ENCODE measurements around the gene ARL15. TPM values are rescaled to one million over a fixed set of nuclear protein-coding genes. Genes with fewer than 3 reads are reported as not detected.

ARL15 gene
- total and polyA plus RNA-seq, 7 donors: 11.7 to 30.7 (median 16.6) TPM

GRCh38 chr5:53908757-53909156 lies 401.6 kb downstream of the ARL15 start:
- Histone ChIP-seq H3K4me3 (no peak overlapping the region), H3K4me1 (no peaks in the 10 kb centered on the region), H3K9me3 (no peaks in the 10 kb centered on the region), H3K27ac (no peak overlapping the region), H3K27me3 (no peaks in the 10 kb centered on the region), H3K36me3 (no peaks in the 10 kb centered on the region)
- no peak for DNase-seq
- intact Hi-C loops (cut with DNase I): no loop called here
- TF ChIP-seq POLR2A (IDR thresholded peaks at IDR 0.05) (no peak), POLR2AphosphoS5 (IDR thresholded peaks at IDR 0.05) (no peak), EP300 (IDR thresholded peaks at IDR 0.05) (no peak), CTCF (IDR thresholded peaks at IDR 0.05) (no peak)
- WGBS, 2 donors: 92 to 96% methylated on average over 2 of the region's 2 CpGs

GRCh38 chr5:53907827-53908226 lies 402.5 kb downstream of the ARL15 start:
- H3K36me3 ChIP-seq: no peaks in the 10 kb centered on the region
- no peaks in the 10 kb centered on the region for H3K27me3 ChIP-seq
- H3K4me1 ChIP-seq: no peaks in the 10 kb centered on the region
- no peak for DNase-seq
- H3K4me3 ChIP-seq: no peak overlapping the region
- no peak overlapping the region for H3K27ac ChIP-seq
- peaks cover 0 to under 1% (median 0%) of the 10 kb centered on the region in 4 donors for H3K9me3 ChIP-seq
- 95% methylated on average over 3 of the region's 3 CpGs for WGBS, 2 donors
- intact Hi-C loops (cut with DNase I): no loop called here
- no peak for TF ChIP-seq EP300 (IDR thresholded peaks at IDR 0.05)
- TF ChIP-seq POLR2AphosphoS5 (IDR thresholded peaks at IDR 0.05): no peak
- TF ChIP-seq POLR2A (IDR thresholded peaks at IDR 0.05): no peak
- TF ChIP-seq CTCF (IDR thresholded peaks at IDR 0.05): no peak

GRCh38 chr5:53906736-53907135 lies 403.6 kb downstream of the ARL15 start:
- Histone ChIP-seq H3K4me1 (no peaks in the 10 kb centered on the region), H3K36me3 (no peaks in the 10 kb centered on the region), H3K9me3 (peaks cover 0 to 2% (median 0%) of the 10 kb centered on the region in 4 donors), H3K27ac (no peak overlapping the region), H3K4me3 (no peak overlapping the region), H3K27me3 (no peaks in the 10 kb centered on the region)
- DNase-seq: no peak
- 98 to 100% methylated on average over 1 of the region's 1 CpG for WGBS, 2 donors
- intact Hi-C loops (cut with DNase I): no loop called here
- TF ChIP-seq CTCF (IDR thresholded peaks at IDR 0.05) (no peak), POLR2AphosphoS5 (IDR thresholded peaks at IDR 0.05) (no peak), POLR2A (IDR thresholded peaks at IDR 0.05) (no peak), EP300 (IDR thresholded peaks at IDR 0.05) (no peak)

- intact Hi-C loops (cut with DNase I): no loop called here
- Histone ChIP-seq H3K9me3 (peaks cover 0 to 2% (median 0%) of the 10 kb centered on the region in 4 donors), H3K4me1 (no peaks in the 10 kb centered on the region), H3K27me3 (no peaks in the 10 kb centered on the region), H3K36me3 (no peaks in the 10 kb centered on the region), H3K4me3 (no peak overlapping the region), H3K27ac (no peak overlapping the region)
- no peak for DNase-seq
- 87% methylated on average over 6 of the region's 6 CpGs for WGBS, 2 donors
- TF ChIP-seq EP300 (IDR thresholded peaks at IDR 0.05) (no peak), CTCF (IDR thresholded peaks at IDR 0.05) (no peak)
Measured at GRCh38 chr5:53902296-53902907, 408.0 kb downstream of the ARL15 start.

GRCh38 chr5:53900677-53901076 lies 409.7 kb downstream of the ARL15 start:
- 72 to 83% methylated on average over 2 of the region's 2 CpGs for WGBS, 2 donors
- TF ChIP-seq EP300 (IDR thresholded peaks at IDR 0.05) (no peak), CTCF (IDR thresholded peaks at IDR 0.05) (no peak), POLR2AphosphoS5 (IDR thresholded peaks at IDR 0.05) (no peak), POLR2A (IDR thresholded peaks at IDR 0.05) (no peak)
- DNase-seq: no peak
- Histone ChIP-seq H3K9me3 (peaks cover 0 to 2% (median 0%) of the 10 kb centered on the region in 4 donors), H3K27me3 (no peaks in the 10 kb centered on the region), H3K27ac (no peak overlapping the region), H3K4me1 (no peaks in the 10 kb centered on the region), H3K36me3 (no peaks in the 10 kb centered on the region), H3K4me3 (no peak overlapping the region)
- intact Hi-C loops (cut with DNase I): no loop called here

All from sigmoid colon (tissue), 7 donors.